Head of caudate nucleus (tissue), 42 donors: Measurements from ENCODE around the gene NWD2.
A peak's percentile ranks its signal among the peaks of the same experiment; 100 is the strongest.
"Not testable (repeated sequence)": the region's sequence is repeated elsewhere in the genome, so short reads cannot be mapped to it uniquely, and the experiment has no call there.

ENCODE experiments used
- DNase-seq, 42 donors: peaks; one replicate each; pipeline versions ENCODE4 v3.0.0 to v3.0.0-alpha.2; 2020 to 2021; ENCODE audit warnings: mixed read lengths in 7 of 42
- intact Hi-C: fragments of 100-400 bp; cut with DNase I; formaldehyde crosslinking; loops from one replicate; pipeline ENCODE4 v1.15.0; 2022

The NWD2 gene

GRCh38 chr4:37389366-37389765, 144.8 kb downstream of the NWD2 start:
- no peak for DNase-seq
- intact Hi-C loops, result loop anchor here (10.0 kb wide), 1 partner anchor 975 kb away; no protein-coding TSS in a partner anchor

DNA sequence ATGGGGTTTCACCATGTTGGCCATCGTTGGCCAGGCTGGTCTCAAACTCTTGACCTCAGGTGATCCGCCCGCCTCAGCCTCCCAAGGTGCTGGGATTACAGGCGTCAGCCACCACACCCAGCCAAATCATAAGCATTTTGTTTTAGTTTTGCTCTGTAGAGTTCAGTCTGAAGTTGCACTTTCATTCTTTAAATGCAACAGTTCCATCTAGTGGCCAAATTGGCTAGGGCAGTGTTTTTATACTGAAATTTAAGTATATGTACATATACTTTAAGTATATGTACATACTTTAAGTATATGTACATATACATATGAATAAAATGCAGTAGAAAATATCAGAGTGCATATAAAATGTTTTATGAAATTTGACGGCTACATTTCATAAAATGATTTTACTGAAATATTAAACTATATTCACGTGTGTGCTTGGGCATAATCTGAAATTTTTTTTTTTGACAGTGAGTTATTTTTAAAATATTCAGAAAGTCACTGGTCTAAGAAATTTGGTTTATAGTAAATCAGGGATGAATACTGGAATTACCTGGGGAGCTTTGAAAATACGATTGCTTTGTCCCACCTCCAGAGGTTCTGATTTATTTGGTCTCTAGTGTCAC, 145.5 kb downstream of the NWD2 start:
- intact Hi-C loops, result loop anchor here (10.0 kb wide), 1 partner anchor 975 kb away; no protein-coding TSS in a partner anchor
- DNase-seq, result peak in 15 of 42 donors; percentile 25 to 75 (median 48)

GRCh38 chr4:37392521-37393255, 148.1 kb downstream of the NWD2 start:
- intact Hi-C loops, result no loop called here
- peak; percentile 51 to 91 (median 79) for DNase-seq

DNA sequence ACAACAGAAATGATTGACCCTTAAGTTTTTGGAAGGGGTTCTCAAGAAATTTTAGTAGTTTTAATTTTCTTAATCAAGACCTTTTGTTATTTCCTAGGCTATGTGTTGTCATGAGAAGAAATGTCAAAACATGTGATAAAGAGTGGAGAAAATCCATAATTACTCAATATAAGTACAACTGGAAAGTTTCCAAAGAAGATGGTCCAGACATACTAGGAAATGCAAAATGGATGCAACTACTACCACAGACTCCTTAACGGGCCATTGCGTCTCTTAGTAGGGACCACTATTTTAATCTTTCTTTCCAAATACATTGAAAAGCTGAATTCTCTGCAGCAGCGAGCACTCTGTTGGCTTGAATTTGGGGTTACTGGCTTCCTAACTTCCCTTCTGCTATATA, 148.8 kb downstream of the NWD2 start:
- no peak for DNase-seq
- intact Hi-C loops, result no loop called here

GRCh38 chr4:37393889-37394288, 149.3 kb downstream of the NWD2 start:
- no peak for DNase-seq
- intact Hi-C loops, result no loop called here

GRCh38 chr4:37397505-37397904, 153.0 kb downstream of the NWD2 start:
- intact Hi-C loops, result no loop called here
- peak in 2 of 42 donors; percentile 6 to 16 for DNase-seq

DNA sequence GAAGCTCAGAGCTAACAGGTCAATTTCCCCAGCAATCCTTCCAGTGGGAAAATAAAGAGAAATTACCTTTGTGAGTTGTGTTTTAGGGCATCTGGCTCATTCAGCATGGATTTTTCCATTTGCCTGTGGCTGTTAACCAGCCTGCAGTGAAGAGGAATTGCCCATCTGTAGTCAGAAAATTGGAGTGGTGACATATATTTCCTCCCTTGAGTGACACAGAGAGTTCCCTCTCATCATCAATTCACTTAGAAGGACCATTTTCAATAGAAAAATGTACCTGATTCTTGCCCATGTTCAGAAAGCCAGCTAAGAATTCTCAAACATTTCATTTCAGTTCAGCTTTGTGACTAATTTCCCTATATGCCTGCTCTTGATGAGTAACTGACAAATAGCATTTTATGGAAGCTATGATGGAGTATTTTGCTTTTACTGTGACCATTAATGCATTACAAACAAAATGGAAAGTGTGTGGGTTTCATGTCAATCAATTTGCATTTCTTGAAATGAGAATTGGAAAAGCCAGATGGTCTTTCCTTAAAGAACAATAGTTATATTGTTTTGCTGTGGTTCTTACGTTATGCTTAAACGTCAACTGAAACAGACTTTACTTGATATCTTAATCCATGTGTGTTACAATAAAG, 155.8 kb downstream of the NWD2 start:
- intact Hi-C loops, result no loop called here
- DNase-seq, result no peak

DNA sequence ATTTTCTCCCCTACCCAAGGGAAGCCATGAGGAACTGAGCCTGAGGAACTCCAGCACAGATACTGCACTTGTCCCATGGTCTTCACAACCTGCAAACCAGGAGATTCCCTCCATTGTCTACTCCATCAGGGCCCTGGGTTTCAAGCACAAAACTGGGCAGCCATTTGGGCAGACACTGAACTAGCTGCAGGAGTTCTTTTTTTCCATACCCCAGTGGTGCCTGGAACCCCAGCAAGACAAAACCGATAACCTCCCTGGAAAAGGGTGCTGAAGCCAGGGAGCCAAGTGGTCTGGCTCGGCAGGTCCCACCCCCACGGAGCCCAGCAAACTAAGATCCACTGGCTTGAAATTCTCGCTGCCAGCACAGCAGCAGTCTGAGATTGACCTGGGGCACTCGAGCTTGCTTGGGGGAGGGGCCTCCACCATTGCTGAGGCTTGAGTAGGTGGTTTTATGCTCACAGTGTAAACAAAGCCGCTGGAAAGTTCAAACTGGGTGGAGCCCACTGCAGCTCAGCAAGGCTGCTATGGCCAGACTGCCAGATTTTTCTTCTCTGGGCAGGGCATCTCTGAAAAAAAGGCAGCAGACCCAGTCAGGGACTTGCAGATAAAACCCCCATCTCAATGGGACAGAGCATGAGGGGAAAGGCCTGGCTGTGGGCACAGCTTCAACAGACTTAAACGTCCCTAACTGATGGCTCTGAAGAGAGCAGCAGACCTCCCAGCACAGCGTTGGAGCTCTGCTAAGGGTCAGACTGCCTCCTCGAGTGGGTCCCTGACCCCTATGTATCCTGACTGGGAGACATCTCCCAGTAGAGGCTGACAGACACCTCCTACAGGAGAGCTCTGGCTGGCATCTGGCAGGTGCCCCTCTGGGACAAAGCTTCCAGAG, 163.6 kb downstream of the NWD2 start:
- intact Hi-C loops, DNase-seq: not testable (repeated sequence)

- intact Hi-C loops, DNase-seq: not testable (repeated sequence)
Observed at GRCh38 chr4:37413612-37414011, 169.1 kb downstream of the NWD2 start.

DNA sequence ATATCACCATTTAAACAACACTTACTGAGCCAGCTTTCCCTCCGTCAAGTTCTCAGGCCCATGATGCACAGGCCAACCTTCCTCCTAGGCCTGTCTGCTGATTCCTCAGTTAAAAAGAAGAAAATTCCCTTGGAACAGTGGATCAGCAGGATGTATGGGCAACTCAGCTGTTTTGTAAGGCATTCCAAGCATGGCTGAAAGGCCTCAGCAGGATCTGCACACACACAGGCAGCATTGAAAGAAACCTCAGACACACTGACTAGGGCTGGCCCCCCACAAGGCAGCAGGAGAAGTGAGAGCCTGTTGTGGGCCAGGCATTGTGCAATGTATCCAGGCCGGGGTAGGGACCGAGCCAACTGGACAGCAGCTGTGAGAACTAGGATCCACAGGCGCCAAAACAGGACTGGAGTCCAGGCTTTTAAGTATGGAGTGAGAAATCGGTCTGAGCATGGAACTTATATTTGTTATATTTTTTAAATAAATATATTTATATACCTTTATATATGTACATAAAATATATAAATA, 171.4 kb downstream of the NWD2 start:
- intact Hi-C loops, result no loop called here
- DNase-seq, result no peak

GRCh38 chr4:37421614-37422013, 177.1 kb downstream of the NWD2 start:
- no peak for DNase-seq
- intact Hi-C loops, result no loop called here

DNA sequence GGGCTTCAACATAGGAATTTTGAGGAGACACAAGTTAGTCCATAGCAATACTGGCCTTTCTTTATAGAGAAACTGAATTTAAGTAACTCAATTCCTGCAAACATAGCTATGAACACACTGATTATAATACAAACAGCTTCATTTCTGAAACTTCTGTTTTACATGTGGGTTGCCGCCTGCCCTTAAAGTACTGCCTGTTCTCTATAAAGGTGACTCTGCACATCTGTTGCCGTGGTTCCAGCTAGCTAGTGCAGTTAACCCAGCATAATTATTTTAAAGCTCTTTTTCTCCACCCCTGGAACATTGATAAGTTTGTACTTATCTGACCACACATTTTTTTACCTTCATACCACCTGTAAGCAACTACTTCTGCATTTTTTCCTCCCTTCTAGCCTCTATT, 177.6 kb downstream of the NWD2 start:
- DNase-seq, result no peak
- intact Hi-C loops, result no loop called here

DNA sequence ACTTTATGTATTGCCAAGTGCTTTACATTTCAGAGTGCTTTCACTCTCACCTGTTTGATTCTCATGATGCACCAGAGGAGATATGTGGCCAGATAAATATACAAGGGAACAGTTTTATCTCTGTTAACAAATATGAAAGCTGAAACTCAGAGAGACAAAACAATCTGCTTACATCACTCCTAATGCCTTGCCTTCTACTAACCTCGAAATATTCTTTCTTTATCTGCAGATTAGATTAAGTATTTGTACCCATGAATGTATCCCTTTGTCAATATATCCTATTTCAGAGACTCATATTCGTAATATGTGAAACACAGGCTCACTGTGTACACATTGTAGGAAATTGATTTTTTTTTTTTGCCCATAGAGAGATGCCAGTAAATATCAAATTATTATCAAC, 178.1 kb downstream of the NWD2 start:
- DNase-seq, result no peak
- intact Hi-C loops, result no loop called here

- DNase-seq, result no peak
- intact Hi-C loops, result no loop called here
Observed at GRCh38 chr4:37423310-37423709, 178.8 kb downstream of the NWD2 start.

DNA sequence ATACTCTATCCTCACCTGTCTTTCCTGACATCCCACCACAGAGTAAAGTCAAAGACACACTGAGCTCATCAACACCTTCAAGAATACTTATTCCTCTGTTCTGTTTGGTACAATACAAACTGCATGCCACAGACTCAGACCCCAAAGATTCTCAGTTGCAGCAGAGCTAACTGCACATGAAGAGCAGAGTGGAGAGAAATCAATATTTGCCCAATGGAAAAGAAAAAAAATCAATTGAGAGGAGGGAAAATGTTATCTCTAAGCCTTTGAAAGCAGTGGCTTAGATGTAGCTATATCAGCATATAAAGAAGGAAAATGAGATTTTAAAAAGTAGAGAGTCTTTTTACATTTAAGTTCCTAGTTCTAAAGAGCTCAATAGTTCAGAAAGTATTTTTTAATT, 180.2 kb downstream of the NWD2 start:
- DNase-seq, result no peak
- intact Hi-C loops, result no loop called here

DNA sequence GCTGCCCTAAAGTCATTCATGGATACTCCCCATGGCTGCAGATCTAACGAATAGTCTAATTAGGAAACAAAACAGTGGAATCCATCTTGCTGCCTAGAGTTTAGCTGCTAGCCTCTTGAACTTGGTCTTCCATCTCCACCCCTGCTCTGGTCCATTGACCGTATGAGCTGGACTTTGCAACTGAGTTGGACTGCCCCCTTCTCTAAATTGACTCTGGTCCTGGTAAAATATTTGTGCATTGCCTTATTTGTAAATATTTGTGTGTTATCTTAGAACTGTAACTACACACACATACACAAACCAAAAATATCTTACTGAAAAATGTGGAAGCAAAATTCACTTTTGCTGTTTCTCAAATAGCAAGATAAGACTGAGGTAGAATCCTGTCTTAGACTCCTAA, 181.3 kb downstream of the NWD2 start:
- intact Hi-C loops, result no loop called here
- no peak for DNase-seq

GRCh38 chr4:37427193-37427592, 182.7 kb downstream of the NWD2 start:
- no peak for DNase-seq
- intact Hi-C loops, result no loop called here

DNA sequence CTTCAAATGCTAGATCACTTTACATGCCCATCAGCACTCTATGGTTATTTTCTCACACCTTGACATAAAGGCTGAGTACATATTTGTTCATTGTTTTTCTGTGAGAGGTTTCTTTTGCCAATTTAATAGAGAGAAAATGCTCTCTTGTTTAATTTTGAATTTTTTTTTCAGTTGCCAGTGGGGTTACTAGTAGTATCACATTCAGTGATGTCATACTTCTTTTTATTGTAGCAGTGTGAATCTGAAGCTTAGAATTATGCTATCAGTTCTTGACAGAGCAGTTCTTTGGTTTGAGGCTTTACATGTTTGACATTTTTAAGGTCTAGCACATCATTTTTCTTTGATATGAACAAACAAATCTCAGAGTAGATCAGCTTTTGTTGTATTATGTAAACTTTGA, 185.4 kb downstream of the NWD2 start:
- intact Hi-C loops, result no loop called here
- no peak for DNase-seq

GRCh38 chr4:37430718-37431416, 186.3 kb downstream of the NWD2 start:
- DNase-seq, result no peak
- intact Hi-C loops, result no loop called here
